ENCODE results near the gene LBHD2. TPM values are rescaled to one million over a fixed set of nuclear protein-coding genes. Genes with fewer than 3 reads are reported as not detected.

Gene LBHD2
- total and polyA plus RNA-seq, 2 of the 13 experiments (the other 11 are each of a cell fraction or from before 2014, with no cell fraction given) = 0.67 to 1.00 TPM

GRCh38 chr14:103130017-103130764, 46.2 kb downstream of the LBHD2 start:
- TF ChIP-seq KDM5A (IDR thresholded peaks at IDR 0.05; ENCODE audit: borderline replicate concordance, low read length) (no peak), ZNF562 (CRISPR knock-in tag; IDR thresholded peaks at IDR 0.05; ENCODE audit: borderline replicate concordance) (no peak), ZNF772 (CRISPR knock-in tag; IDR thresholded peaks at IDR 0.05) (no peak), KLF11 (CRISPR knock-in tag; IDR thresholded peaks at IDR 0.05) (no peak), ZNF577 (CRISPR knock-in tag; IDR thresholded peaks at IDR 0.05; ENCODE audit: borderline replicate concordance, low read depth) (no peak), KIAA2018 (CRISPR knock-in tag; IDR thresholded peaks at IDR 0.05; ENCODE audit: borderline replicate concordance) (no peak), RAD21 (CRISPR knock-in tag; IDR thresholded peaks at IDR 0.05) (no peak), STAG1 (CRISPR knock-in tag; IDR thresholded peaks at IDR 0.05) (no peak), POGK (CRISPR knock-in tag; conservative IDR thresholded peaks at IDR 0.05) (no peak), DR1 (CRISPR knock-in tag; IDR thresholded peaks at IDR 0.05) (no peak), ZNF629 (CRISPR knock-in tag; conservative IDR thresholded peaks at IDR 0.05) (no peak), MTA3 (CRISPR knock-in tag; IDR thresholded peaks at IDR 0.05) (no peak), PITX1 (CRISPR knock-in tag; IDR thresholded peaks at IDR 0.05) (no peak)

More at GRCh38 chr14:103130017-103130764, 46.2 kb downstream of the LBHD2 start:
- intact Hi-C loops (cut with micrococcal nuclease; ENCODE audit: unreplicated experiment) (no loop called here), in situ Hi-C loops (cut with HindIII; ENCODE audit: extremely low pct_ligation_motif_present, low pct_unique_long_range_greater_than_20kb) (no loop called here)
- POLR2A ChIA-PET = no interaction called here
- Histone ChIP-seq H3K4me2 (ENCODE audit: low read depth, low read length) (no peak overlapping the region), H3K27ac (ENCODE audit: extremely low read length, insufficient read depth, low read length) (no peak overlapping the region), H3K4me3 (replicated peaks in 1 of 3; ENCODE audit: insufficient read depth in 1 of 3, low read depth in 2 of 3, low read length in 3 of 3) (no peak overlapping the region), H3K79me2 (ENCODE audit: insufficient read depth, low read length) (no peaks in the 10 kb centered on the region), H3K27me3 (ENCODE audit: control insufficient read depth in 1 of 2, insufficient read depth in 2 of 2, low read length in 2 of 2) (peaks cover 7 to 53% of the 10 kb centered on the region in 2 experiments; a peak in 4 of 5 replicates), H3K4me1 (ENCODE audit: insufficient read depth, low read length) (peaks cover 31% of the 10 kb centered on the region), H3K9ac (ENCODE audit: insufficient read depth, low read depth, low read length) (no peak overlapping the region), H4K20me1 (ENCODE audit: insufficient read depth, low read length) (no peaks in the 10 kb centered on the region; the same call in 1 of the 2 replicates), H3K36me3 (replicated peaks in 1 of 2; ENCODE audit: control insufficient read depth in 1 of 2, insufficient read depth in 2 of 2, low read length in 2 of 2) (no peaks in the 10 kb centered on the region), H2AFZ (ENCODE audit: low read length) (no peak overlapping the region), H3K9me3 (ENCODE audit: low read length) (no peaks in the 10 kb centered on the region)
- BruUV-seq (replicated peaks) = no TSS peak
- WGBS (ENCODE audit: low lambda C conversion rate) = 57% methylated on average over 18 of the region's 26 CpGs
- CTCF ChIA-PET (ENCODE audit: low intra/inter-chr PET ratio, low total read pairs) = no interaction called here
- no peak for FAIRE-seq
- no peak for DNase-seq (ENCODE audit: low spot score)
- ATAC-seq = no peak
